GM21447 (cell line): ENCODE measurements around the gene CLEC4M.

Experiments
- ATAC-seq: cut with Tn5 transposase; IDR thresholded peaks from one replicate; pipeline ENCODE4 v1.9.1; 2021; ENCODE audit not compliant: unreplicated experiment

The CLEC4M gene, protein sequence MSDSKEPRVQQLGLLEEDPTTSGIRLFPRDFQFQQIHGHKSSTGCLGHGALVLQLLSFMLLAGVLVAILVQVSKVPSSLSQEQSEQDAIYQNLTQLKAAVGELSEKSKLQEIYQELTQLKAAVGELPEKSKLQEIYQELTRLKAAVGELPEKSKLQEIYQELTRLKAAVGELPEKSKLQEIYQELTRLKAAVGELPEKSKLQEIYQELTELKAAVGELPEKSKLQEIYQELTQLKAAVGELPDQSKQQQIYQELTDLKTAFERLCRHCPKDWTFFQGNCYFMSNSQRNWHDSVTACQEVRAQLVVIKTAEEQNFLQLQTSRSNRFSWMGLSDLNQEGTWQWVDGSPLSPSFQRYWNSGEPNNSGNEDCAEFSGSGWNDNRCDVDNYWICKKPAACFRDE

DNA sequence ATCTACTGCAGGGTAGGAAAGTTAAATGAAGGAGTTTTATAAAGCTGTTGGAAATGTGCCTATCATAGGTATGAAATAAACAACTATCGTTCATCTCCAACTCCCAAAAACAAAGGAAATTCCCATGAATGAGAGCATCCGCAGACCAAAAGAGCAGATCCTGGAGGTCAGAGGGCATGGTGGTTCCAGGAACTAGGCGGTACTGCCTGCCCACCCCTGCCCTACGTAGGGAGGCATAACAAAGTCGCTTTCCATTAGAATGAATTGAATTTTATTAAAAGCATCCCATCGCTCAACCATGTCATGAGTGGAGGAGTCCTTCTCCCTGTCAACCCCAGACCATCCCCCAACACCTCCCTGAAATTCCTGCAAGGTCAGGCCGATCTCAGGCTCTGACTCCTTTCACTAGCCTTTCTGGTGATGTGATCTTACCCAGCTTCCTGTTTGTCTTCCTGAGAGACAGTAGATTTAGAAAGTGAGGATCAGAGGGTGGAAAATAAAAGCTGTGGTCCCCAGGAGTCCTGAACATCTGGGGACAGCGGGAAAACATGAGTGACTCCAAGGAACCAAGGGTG, at the start of gene CLEC4M:
Gene CLEC4M (plus strand): TSS at position 525 of the 575 bp plus-strand sequence. CDS start 24 bp downstream, at position 549.
- ATAC-seq: no peak

DNA sequence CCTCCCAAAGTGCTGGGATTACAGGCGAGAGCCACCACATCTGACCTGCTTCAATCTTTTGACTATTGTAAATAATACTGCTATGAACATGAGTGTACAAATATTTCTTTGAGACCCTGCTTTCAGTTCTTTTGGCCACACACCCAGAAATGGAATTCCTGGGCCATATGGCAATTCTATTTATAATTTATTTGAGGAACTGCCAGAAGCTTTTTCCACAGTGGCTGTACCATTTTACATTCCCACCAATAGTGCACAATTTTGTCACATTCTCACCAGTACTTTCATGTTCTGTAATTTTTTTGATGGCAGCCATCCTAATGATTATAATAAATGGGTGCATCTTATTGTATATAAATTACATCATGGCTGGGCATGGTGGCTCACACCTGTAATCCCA, 47.4 kb upstream of the CLEC4M start:
- no peak for ATAC-seq

DNA sequence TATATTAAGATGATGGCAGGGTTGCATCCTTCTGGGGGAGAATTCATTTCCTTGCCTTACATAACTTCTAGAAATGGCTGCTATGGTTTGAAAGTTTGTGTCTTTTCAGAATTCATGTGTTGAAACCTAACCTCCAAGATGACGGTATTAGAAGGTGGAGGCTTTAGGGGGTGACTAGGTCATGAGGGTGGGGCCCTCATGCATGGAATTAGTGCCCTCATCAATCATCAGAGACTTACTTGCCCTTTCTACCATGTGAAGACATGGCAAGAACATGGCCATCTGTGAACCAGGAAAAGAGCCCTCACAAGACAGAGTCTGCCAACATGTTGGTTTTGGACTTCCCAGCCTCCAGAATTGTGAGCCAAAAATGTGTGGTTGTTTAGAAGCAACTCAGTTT, 46.3 kb upstream of the CLEC4M start:
- ATAC-seq: no peak

DNA sequence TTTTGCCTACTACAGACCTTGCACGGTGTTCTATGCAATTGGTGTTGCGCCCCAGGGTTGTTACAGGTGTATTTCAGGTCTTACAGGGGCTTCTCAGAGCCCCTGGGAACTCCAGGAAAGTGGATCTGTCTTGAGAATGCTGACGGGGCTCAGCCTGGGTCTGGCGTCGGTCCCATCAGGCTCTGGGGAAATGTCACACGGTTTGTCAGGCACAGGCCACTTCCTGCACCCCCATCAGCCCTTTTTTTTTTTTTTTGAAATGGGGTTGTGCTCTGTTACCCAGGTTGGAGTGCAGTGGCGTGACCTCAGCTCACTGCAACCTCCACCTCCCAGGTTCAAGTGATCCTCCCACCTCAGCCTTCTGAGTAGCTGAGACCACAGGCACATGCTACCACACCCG, 44.4 kb upstream of the CLEC4M start:
- ATAC-seq: no peak

DNA sequence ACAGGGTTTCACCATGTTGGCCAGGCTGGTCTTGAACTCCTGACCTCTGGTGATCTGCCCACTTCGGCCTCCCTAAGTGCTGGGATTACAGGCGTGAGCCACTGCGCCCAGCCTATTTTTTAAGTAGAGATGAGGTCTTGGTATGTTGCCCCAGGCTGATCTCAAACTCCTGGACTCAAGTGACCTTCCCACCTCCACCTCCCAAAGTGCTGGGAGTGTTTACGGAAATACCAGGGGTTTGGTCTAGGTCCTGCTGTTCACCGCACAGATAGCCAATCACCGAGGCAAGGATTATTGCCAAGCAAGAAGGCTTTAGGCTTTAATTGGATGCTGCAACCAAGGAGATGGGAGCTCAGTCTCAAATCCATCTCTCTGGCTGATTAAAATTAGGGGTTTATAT, 42.7 kb upstream of the CLEC4M start:
- ATAC-seq: no peak

DNA sequence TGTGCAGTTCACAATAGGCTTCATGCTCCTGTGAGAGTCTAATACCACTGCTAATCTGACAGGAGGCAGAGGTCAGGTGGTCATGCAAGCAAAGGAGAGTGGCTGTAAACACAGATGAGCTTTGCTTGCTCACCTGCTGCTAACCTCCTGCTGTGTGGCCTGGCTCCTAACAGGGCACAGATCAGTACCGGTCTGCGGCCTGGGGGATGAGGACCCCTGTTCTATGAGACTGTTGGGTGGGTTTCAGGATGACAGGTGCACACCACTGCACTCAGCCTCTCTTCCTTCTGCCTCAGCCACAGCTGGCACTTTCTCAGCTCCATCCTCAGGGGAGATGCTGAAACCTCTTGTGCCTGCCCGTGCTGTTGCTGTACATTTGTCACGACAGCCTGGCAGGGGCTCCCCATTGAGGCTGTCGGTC, 40.8 kb upstream of the CLEC4M start:
- no peak for ATAC-seq

DNA sequence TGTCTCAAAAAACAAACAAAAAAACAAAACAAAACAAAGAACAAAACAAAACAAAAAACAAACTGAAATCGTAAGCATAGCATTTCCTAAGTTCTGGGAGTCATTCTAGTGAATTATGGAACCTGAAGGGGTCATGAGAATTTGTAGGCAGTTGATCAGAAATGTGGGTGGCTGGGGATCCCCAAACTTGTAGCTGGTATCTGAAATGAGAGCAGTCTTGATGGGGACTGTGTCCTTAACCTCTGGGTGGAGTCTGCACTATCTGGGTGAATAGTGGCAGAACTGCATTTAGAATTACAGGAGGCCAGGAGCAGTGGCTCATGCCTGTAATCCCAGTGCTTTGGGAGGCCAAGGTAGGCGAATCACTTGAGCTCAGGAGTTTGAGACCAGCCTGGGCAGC, 37.3 kb upstream of the CLEC4M start:
- no peak for ATAC-seq

DNA sequence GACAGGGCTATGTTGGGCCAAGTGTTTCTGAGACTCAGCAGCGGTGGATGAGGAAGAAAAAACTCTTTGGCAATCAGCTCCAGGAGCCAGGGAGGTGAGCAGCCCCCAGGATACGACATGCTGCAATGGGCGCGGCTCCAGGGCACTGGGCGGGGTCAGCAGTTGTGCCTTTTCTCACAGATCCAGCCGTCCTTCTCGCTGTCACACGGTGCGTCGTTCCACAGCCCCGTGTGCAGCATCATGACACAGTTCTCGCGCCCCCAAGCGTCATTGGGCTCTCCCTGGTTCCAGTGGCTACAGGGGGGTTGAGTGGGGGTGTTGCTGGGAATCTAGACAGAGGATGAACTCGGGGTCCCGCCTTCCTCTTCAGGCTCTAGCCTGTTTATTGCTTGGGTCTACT, 33.8 kb upstream of the CLEC4M start:
- ATAC-seq: no peak

DNA sequence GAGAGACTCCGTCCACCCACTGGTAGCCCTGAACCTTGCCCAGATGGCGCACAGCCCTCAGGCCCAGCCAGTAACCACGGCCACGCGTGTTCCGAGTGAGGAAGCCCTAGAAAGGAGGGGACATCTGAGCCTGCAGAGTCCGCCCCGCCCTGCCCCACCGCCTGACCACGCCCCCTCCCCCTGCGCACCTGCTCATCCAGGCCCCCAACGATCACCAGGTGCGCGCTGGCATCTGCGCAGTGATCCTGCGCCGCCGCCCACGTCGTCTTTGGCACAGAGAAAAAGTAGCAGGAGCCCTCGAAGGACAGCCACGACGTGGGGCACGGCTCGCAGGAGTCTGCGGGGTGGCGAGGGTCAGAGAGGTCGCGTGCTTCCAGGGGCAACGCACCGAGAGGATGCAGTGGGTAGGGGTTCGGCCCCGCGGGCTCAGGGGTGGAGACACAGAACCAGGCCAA, 33.2 kb upstream of the CLEC4M start:
- no peak for ATAC-seq

DNA sequence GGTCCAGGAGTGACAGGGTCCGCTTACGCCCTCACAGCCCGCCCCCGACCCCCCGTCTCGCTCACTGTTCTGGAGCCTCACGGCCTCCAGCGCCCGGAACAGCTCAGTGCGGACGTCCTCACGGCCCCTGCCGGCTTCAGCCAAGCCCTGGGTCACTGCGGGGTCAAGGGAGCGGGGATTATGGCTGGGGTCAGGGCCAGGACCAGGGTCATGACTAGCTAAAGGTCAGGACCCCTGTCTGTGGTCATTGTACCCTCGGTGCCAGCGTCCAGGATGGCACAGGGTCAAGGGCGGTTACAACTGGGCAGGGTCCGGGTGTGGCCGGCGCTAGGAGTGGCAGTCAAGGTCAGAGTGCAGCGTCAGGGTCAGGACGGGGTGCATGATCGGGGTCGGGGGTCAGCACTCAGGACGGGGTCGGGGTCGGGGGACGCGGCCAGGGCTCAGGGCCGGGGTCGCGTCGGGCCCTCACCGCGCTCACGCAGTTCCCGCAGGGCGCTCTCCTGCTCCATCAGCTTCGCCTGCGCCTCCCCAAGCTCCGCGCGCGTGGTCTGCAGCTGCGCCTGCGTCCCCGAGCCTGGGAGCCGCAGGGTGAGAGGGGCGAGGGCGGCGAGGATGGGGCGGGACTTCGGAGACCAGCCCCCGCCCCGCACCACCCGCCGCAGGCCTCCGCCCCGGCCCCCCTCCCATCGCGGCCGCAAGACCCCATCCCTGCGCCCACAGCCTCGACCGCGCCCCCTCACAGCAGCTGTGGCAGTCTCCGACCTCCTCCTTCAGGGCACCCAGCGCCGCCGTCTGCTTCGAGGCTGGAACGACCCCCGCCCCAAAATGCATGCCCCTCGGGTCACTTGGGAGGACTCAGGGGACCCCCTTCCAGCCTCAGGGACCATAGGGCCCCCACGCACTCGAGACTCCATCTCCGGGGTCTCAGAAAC, 32.5 kb upstream of the CLEC4M start:
- no peak for ATAC-seq

DNA sequence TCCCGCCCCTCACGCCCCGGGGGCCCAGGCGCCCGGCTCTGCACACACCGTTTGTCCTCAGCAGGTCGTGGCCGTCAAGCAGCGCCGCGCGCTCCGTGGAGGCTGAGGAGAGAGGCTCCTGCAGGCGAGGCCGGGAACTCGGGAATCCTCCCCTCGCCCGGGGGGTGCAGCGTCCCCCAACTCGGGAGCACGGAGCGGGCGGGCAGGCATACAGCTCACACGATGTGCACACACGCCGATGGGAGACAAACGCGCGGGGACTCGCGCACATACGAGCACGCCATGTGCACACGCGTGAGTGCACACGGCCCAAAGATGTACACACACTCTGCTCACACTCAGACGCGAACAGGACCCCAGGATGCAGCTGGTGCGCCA, 31.8 kb upstream of the CLEC4M start:
- no peak for ATAC-seq

DNA sequence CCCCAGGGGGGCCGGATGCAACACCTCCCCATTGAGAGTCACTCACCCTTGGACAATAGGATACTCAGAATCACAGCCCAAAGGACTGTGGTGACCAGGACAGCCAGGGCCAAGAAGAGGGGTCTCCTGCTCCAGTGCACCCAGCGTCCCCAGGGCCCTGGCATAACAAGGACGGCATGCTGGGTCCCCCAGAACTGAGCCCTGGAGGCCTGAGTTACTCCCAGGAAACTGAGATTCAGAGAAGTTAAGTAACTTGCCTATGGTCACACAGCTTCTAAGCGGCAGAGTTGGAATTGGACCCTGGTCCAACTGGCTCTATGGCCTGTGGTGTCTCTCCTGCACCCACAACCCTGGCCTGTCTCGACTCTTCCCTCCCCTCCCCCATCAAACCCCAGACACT, 31.4 kb upstream of the CLEC4M start:
- no peak for ATAC-seq

DNA sequence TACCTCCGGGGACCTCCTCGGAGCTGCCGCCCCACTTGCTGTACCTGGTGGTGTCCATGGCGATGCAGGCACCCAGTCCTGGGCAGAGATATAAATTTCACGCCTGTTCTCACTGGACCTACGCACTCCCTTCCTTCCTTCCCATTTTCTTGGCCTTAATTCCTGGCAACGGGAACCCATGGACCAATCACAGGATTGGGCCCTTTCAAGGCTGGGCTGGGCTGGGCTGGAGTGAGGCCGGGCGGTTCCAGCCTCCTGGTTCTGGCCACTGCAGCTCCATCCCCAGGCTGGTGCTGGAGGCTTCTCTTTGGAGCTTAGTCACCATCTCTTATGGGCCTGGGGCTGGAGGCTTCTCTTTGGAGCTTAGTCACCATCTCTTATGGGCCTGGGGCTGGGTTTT, 31.0 kb upstream of the CLEC4M start, which contains the start of gene CLEC4G:
Gene CLEC4G (minus strand): TSS at position 66 of the 400 bp plus-strand sequence. CDS start 8 bp downstream, at position 58.
- no peak for ATAC-seq

DNA sequence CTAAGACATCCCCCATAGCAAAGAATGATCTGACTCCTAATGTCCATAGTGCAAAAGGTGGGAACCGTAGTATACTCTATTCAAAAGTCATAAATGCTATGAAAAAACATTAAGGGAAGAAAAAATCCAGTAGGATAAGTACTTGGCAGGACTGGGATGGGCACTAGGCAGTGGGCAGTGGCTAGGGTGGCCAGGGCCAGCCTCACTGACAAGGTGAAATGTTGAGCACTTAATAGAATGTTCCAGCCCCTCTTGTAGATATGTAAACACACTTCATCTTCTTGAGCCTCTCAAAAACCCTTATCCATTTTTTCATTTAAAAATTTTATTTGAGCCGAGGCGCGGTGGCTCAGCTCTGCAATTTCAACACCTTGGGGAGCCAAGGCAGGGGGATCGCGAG, 29.7 kb upstream of the CLEC4M start:
- no peak for ATAC-seq

DNA sequence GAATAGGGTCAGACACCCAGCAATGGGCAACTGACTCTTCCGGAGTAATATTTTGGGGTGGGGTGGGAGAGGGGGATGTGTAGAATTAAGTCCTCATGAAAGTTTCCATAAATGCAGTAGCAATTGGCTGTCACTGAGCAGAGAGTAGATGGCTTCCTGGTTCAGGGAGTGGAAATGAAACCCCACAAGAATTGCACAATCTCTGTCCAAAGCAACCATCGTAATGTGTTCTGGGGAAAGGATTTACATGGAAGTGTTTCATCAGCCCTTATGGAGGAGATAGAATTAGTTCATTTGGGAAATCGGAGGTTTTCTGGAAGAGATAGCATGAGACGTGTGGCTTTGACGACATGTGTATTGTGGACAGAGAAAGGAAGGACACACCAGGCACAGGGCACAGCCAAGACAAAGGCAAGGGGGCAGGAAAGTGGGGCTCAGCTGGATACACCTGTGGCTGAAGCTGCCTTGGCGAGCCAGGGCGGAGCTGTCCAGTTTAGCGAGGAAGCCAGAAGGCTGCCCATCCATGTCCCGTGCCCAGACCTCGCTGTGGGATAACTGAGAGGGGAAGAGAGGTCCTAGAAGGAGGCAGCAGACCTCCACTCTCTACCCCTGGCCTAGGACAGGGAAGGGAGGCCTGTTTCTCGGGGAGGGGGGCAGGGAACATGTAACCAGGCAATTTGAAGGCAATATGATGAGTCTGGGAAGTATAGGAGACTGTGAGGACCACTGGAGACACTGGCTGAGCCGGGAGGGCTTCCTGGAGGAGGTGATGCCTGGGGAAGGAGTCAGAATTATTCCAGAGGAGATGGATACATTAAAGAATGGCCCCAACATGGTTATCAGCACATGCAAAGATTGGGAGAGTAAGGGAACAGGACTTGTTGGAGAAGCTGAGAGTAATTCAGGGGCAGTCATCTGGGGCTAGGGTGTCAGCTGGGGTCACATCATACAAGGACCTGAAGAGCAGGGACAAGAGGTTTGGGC, 28.5 kb upstream of the CLEC4M start:
- ATAC-seq: no peak

DNA sequence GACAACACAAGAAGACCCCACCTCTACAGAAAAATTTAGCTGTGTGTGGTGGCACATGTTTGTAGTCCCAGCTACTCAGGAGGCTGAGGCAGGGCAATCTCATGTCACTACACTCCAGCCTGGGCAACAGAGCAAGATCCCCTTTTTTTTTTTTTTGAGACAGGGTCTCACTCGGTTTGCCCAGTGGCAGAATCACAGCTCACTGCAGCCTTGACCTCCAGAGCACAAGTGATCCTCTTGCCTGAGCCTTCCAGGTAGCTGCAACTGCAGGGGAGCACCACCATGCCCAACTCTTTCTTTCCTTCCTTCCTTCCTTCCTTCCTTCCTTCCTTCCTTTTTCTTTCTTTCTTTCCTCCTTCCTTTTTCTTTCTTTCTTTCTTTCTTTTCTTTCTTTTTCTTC, 26.9 kb upstream of the CLEC4M start:
- no peak for ATAC-seq

DNA sequence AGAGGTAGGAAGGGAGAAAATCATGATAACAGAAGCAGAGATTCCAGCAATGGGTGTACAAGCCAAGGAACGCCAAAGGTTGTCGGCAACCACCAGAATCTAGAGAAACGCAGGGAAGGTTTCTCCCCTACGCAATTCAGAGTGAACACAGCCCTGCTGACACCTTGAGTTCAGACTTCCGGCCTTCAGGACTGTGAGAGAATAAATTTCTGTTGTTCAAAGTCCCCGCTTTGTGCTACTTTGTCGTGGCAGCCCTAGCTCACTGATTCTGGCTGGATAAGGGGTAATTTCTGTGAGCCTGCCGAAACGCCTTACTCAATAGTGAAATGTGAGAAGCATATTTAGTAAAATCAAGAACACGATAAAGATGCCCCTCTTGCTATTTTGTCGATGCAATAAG, 25.8 kb upstream of the CLEC4M start:
- no peak for ATAC-seq

DNA sequence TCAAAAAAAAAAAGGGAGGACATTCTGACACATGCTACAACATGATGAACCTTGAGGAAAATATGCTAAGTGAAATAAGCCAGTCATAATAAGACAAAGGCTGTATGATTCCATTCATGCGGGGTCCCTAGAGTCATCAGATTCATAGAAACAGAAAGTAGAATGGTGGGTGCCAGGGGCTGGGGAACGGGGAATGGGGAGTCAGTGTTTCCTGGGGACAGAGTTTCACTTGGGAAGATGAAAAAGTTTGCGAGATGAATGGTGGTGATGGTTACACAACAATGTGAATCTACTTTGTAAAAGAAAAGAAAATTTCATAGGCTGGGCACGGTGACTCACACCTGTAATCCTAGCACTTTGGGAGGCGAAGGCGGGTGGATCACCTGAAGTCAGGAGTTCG, 25.0 kb upstream of the CLEC4M start:
- no peak for ATAC-seq

DNA sequence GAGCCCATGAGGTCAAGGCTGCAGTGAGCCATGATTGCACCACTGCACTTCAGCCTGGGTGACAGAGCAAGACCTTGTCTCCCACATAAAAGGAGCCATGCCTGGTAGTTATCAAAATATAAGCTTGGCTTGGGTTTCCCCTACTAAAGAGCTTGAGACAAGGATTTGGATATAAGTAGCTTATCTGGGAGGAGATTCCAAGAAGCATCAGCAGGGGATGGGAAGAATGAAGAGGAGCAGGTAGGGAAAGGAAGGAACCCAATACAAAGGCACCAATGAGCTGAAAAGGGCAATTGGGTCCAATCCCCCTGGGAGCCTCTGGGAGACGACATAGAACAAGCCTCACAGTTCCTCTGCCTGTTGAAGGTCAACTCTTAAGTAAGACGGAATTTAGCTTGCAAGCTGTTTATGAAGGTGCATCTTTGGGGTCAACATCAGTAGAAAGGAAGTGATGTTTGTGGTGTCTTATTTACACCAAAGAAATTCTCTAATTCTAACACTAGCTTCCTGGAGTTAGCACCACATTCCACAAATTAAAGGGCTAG, 23.8 kb upstream of the CLEC4M start:
- no peak for ATAC-seq
